HepG2 (cell line): ENCODE results near the gene POLR3GL.

ENCODE experiments used
- CEBPB ChIP-seq: IDR thresholded peaks from 2 replicates; pipeline ENCODE4 v1.6.1; 2011; ENCODE audit warnings: low read depth, low read length, improper control_type of control experiment, borderline replicate concordance
- JUND ChIP-seq: sonication (generic); formaldehyde crosslinking; IDR thresholded peaks from 2 replicates; pipeline ENCODE4 v1.8.0; 2022; ENCODE audit warnings: mild to moderate bottlenecking, missing genetic modification reagents
- KLF9 ChIP-seq: IDR thresholded peaks from 2 replicates; pipeline ENCODE4 v1.6.1; 2016; ENCODE audit warnings: low read depth
- POLR2A ChIP-seq, 2 experiments: IDR thresholded peaks; 2 replicates each; pipeline ENCODE4 v1.6.1; 2011; ENCODE audit warnings: low read depth in 2 of 2, low read length in 2 of 2, mild to moderate bottlenecking in 1 of 2, moderate library complexity in 1 of 2; ENCODE audit not compliant: insufficient read depth in 1 of 2
- TBL1XR1 ChIP-seq: fragments of 150-350 bp; IDR thresholded peaks from 2 replicates; pipeline ENCODE4 v1.6.1; 2014; ENCODE audit warnings: borderline replicate concordance, low read length; ENCODE audit not compliant: partially characterized antibody
- ZNF44 ChIP-seq: sonication (generic); formaldehyde crosslinking; IDR thresholded peaks from 2 replicates; pipeline ENCODE4 v1.5.1; 2020; ENCODE audit warnings: mild to moderate bottlenecking, missing genetic modification reagents
- ZNF768 ChIP-seq: sonication (generic); formaldehyde crosslinking; IDR thresholded peaks from 2 replicates; pipeline ENCODE4 v1.4.0; 2020; ENCODE audit warnings: missing genetic modification reagents
- TF ChIP-seq, protein P1 (sequence below), 2 experiments: sonication (generic) in 1 of 2; formaldehyde crosslinking in 1 of 2; IDR thresholded peaks; 2 replicates each; pipeline versions ENCODE4 v1.5.1 to v1.6.1; 2011 to 2020; ENCODE audit warnings: borderline replicate concordance in 1 of 2, low read depth in 1 of 2, low read length in 1 of 2, mild to moderate bottlenecking in 1 of 2, missing genetic modification reagents in 1 of 2, moderate library complexity in 1 of 2
- TF ChIP-seq, protein P2 (sequence below): sonication (generic); formaldehyde crosslinking; IDR thresholded peaks from 2 replicates; pipeline ENCODE4 v1.4.0; 2020; ENCODE audit warnings: missing genetic modification reagents
- TF ChIP-seq, protein P3 (sequence below): sonication (generic); formaldehyde crosslinking; IDR thresholded peaks from 2 replicates; pipeline ENCODE4 v1.4.0; 2020; ENCODE audit warnings: mild to moderate bottlenecking, missing genetic modification reagents

DNA sequence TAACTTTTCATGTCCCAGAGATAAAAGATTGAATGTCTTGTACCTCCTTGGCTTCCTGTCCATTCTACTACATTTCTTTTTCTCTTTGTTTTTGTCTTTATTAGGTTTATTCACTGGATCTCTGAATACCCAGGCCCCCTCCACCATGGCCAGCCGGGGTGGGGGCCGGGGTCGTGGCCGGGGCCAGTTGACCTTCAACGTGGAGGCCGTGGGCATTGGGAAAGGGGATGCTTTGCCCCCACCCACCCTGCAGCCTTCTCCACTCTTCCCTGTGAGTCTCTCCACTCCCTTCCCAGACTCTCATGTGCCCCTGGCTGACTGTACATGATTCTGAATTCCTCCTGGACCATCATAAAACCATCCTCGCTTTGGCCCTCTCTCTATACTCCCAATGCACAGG, 10.2 kb downstream of the POLR3GL start:
- TF ChIP-seq JUND (CRISPR knock-in tag) = no peak
- no peak for TF ChIP-seq POLR2A (IDR thresholded peaks at IDR 0.05; ENCODE audit: insufficient read depth in 1 of 2, low read depth in 2 of 2, low read length in 2 of 2)
- TF ChIP-seq, protein P1, sequence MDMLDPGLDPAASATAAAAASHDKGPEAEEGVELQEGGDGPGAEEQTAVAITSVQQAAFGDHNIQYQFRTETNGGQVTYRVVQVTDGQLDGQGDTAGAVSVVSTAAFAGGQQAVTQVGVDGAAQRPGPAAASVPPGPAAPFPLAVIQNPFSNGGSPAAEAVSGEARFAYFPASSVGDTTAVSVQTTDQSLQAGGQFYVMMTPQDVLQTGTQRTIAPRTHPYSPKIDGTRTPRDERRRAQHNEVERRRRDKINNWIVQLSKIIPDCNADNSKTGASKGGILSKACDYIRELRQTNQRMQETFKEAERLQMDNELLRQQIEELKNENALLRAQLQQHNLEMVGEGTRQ (IDR thresholded peaks at IDR 0.05; ENCODE audit: low read depth, low read length) = no peak
- TF ChIP-seq, protein P1 (CRISPR knock-in tag; IDR thresholded peaks at IDR 0.05; ENCODE audit: borderline replicate concordance) = no peak
- no peak for TF ChIP-seq ZNF44 (CRISPR knock-in tag)
- no peak for TF ChIP-seq KLF9 (CRISPR knock-in tag)
- TF ChIP-seq ZNF768 (CRISPR knock-in tag) = no peak
- TF ChIP-seq CEBPB = no peak
- TF ChIP-seq, protein P2, sequence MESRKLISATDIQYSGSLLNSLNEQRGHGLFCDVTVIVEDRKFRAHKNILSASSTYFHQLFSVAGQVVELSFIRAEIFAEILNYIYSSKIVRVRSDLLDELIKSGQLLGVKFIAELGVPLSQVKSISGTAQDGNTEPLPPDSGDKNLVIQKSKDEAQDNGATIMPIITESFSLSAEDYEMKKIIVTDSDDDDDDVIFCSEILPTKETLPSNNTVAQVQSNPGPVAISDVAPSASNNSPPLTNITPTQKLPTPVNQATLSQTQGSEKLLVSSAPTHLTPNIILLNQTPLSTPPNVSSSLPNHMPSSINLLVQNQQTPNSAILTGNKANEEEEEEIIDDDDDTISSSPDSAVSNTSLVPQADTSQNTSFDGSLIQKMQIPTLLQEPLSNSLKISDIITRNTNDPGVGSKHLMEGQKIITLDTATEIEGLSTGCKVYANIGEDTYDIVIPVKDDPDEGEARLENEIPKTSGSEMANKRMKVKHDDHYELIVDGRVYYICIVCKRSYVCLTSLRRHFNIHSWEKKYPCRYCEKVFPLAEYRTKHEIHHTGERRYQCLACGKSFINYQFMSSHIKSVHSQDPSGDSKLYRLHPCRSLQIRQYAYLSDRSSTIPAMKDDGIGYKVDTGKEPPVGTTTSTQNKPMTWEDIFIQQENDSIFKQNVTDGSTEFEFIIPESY (CRISPR knock-in tag) = no peak
- no peak for TF ChIP-seq TBL1XR1
- TF ChIP-seq, protein P3, sequence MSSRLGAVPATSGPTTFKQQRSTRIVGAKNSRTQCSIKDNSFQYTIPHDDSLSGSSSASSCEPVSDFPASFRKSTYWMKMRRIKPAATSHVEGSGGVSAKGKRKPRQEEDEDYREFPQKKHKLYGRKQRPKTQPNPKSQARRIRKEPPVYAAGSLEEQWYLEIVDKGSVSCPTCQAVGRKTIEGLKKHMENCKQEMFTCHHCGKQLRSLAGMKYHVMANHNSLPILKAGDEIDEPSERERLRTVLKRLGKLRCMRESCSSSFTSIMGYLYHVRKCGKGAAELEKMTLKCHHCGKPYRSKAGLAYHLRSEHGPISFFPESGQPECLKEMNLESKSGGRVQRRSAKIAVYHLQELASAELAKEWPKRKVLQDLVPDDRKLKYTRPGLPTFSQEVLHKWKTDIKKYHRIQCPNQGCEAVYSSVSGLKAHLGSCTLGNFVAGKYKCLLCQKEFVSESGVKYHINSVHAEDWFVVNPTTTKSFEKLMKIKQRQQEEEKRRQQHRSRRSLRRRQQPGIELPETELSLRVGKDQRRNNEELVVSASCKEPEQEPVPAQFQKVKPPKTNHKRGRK (CRISPR knock-in tag) = no peak
